GM19043 (cell line): ENCODE data around the gene QSER1.

Experiments
- ATAC-seq: cut with Tn5 transposase; IDR thresholded peaks from one replicate; pipeline ENCODE4 v1.9.1; 2021; ENCODE audit warnings: low read depth; ENCODE audit not compliant: unreplicated experiment

The QSER1 gene

DNA sequence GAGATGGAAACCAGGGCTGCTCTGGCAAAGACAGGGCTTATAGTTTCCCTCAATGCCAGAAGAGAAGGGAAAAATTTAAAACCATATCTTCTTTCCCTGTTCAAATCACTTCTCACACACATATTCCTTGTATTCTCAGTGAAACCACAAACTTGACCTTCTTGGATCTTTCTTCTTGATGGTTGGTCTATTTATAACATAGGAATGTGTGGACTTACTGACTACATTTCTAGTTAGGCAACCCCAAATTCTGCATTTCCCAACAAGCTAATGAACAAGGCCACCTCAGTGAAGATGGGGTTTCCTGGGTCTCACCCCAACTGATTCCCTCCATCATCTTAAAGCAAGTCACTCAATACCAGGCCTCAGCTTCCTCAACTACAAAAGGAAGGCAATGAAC, 3.8 kb upstream of the QSER1 start:
- no peak for ATAC-seq

DNA sequence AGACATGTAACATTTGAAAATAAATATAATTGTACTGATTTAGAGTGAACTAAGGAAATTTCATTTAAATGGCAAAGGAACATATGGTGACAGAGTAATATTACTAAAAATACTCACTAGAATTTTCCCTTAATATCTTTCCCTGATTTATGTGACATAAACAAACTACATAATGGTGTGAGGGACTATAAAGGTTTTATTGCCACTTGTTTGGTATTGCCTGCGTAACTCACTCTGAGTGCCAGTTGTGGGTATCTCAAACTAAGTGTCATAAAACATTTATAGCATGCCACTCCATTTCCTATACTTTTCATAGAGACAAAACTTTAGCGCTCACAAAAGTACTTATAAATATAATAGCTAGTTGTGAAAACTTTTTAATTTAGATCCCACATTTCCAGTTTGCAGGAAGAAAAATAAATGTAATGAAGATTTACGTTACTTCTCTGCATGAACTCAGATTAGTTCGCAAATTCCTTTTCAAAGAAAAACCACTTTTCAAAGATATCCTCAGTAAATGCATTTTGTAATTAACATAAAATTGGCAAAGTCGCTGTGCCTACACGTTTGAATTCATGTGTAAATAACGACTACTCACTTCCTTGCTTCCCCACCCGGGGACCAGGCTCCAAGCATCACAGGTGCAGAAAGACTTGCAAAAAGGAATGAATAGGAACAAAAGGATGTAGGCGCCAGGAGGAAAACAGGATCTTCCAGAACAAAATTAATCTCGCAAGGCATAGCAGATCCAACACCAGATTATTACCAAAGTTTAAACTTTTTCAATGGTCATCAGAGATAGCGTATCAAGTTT, 1.6 kb upstream of the QSER1 start:
- ATAC-seq, result no peak

DNA sequence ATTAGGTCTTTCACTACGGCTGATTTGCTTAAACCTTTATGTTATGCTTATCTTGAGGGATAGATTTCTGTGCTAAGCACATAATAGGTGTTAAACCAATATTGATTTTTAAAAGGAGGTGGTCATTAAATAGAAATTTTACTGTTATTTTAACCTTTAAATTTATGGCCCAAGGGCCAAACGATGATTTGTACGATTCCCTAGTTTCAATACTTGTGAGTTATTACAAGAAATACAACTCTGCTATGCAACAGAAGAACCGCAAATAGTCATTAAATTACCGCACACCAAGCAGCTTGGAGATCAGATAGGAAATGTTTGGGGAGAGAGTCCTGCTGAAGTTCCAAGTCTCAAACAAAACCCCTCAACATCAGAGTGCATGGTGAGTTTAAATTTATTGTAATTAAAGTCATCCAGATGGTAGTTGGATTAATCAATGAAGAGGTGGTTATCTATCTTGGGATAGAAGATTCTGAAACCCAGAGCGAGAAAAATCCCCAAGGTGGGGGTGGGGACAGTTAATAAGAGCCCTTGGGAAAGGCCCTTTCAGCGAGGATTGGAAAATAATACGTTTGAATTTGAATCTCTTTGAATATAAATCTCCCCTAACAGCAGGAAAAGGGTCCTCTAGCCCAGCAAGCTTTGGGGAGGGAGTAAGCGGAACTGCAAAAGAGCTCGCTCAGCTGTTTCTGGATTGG, 805 bp upstream of the QSER1 start:
- ATAC-seq, result peak; percentile 21

DNA sequence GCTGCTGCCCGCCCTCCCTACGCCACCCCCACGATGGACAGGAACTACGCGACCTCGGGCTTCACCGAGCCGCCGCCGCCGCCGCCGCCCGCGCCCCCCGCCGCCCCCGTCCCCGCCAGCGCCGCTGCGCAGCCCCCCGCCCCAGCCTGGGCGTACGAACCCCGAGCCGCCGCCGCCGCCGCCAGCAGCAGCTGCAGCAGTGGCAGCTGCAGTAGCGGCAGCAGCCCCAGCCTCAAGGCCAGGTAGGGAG, 407 bp downstream of the QSER1 start:
- ATAC-seq, result no peak

DNA sequence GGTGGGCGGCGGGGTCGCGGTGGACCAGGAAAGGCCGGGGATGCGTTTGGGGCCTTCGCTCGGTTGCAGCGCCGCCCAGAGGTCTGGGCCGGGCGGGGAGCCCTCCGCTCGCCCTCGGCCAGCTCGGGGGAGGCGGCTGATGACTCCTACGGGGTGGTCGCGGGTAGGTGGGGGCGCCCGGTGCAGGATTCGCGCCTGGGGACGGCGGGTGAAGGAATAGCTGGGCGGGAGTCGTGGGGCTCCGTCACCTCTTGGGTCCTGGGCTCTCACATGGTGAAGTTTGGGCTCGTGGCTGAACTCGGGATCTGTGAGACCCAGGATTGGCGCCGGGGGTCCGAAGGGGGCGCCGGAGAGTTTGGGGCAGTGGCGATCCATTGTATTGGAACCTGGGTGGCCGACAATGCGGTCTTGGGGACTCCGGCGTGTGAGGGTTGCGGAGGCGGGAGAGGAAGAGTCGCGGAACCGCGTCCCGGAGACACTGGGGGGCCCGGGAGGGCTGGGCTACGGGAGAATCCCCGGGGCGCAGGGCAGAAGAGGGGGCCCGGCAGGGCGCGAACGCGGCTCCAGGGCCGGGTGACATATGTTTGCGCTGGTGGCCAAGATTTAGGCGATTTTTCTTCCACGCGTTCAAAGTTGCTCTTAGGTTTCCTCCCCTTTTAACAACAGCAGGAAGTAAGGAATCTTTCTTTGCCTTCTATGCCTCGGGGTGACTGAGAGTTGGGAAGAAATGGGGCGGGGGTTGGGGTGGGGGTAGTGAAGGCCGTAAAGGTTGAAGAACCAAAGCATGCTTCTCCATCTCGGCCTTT, 935 bp downstream of the QSER1 start:
- ATAC-seq, result peak; percentile 22

DNA sequence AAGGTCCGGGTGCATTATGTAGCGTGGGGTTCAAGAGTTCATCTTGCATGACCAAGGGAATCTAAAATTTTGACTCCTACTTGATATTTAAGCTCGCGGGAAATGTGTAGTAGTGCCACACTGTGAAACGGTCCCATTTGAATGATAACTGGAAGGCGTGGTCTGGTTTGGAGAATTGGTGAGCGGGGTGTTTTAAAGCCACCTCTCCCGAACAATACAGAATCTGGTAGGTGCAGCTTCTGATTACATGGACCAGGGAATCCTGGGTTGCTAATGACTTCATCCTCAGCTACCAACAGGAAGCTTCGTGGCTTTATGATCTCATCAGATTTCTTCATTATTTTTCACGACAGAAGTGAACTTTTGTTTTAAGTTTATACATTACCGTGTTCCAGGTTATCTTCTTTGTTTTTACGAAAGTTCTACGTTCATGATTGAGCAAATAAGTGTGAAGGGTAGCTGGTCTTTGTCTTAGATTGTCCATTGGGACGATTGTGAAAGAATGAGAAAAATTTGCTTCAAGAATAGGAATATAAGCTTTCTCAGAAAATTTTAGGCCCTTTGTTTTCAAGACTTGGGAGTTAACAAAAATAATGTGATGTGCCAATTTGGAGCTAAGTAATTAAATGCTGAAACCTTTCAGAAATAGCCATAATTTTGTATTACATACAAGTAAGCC, 1.7 kb downstream of the QSER1 start:
- peak; percentile 27 for ATAC-seq

DNA sequence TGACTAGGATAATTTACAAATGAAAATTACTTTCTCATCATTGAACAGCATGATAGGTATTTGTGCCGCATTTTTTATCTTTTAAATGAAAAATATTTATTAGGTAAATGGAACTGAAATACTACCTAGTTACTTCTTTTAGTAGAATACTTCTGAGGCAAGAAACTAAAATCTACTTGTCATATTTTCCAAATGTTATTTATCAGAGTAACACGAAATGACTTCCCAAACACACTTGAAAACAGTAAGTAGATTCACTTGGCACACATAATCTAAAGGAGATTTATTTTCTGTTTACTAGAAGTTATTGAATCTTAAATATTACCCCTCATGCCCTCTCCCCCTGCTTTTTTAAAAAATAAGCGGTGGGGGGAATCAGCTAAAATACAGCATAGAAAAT, 2.3 kb downstream of the QSER1 start:
- ATAC-seq, result no peak

DNA sequence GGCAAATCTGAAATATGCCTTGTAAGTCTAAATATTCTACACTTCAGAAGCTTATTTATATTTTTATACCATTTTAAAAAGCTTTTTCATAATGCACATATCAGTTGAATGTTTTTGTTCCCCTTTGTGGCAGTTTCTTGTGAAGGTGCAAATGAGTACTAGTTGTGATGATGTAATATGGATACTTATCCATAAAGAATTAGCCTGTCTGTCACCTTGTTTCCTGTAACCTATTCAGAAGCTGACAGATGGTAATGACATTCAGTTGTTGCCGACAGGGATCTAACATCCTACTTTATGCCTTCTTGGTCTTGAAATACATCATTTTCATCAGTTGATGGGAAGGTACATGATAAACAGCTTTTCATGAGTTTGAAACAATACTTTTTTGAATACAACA, 2.9 kb downstream of the QSER1 start:
- ATAC-seq, result no peak

DNA sequence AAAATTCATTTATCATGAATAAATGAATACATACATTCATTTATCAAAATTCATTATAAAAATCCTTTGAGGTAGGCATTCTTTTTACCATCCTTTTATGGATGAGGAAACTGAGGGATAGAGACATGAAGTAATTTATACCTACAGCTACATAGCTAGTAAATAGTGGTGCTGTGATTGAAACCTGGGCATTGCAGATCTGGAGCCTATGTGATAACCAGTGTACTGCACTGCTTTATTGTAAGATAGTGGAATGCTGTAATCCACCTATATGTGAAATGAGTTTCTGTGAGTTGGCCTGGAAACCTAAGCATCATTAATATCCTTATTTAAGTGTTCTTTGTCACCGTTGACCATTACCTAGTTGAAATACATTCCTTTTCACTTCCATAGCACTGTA, 4.5 kb downstream of the QSER1 start:
- ATAC-seq, result no peak

DNA sequence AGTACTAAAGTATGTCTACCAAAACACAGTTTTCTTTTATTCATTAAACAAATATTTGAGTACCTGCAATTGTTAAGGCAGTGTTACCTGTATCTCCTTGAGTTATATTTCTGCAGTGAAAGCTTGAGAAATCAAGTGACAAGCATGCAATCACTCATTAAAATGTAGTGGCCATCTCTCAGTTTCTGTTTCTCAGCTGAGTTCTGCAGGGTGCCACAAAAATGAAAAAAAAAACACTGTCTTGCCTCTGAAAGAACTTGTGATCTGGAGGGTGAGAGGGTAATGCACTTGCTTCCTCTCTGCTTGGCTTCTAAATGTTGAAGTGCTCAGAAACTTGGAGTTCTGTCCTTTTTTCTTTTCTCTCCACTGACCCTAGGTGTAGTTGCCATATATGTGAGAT, 6.8 kb downstream of the QSER1 start:
- ATAC-seq, result peak; percentile 61

DNA sequence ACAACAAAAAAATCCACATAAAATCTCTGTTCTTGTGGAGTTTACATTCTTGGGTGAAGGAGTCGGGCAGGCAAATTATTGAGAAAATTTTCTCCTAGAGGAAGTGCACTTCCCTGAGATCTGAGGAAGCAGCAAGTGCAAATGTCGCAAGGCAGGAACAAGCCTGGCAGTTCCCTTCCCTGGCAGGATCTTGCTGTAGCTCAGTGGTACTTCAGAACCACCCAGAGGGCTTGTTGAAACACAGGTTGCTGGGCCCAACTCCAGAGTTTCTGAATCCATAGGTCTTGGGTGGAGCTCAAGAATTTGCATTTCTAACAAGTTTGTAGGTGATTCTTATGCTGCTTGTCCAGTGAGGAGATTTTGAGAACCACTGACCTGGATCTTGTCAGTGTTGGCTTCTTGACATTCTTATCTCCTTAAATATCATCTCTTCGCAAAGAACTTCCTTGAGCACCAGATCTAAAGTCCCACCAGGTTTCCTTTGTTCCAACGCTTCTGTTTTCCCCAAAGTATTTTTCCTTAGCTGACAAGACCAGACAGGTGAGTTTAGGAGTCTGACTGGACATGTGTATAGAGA, 9.6 kb downstream of the QSER1 start:
- no peak for ATAC-seq

DNA sequence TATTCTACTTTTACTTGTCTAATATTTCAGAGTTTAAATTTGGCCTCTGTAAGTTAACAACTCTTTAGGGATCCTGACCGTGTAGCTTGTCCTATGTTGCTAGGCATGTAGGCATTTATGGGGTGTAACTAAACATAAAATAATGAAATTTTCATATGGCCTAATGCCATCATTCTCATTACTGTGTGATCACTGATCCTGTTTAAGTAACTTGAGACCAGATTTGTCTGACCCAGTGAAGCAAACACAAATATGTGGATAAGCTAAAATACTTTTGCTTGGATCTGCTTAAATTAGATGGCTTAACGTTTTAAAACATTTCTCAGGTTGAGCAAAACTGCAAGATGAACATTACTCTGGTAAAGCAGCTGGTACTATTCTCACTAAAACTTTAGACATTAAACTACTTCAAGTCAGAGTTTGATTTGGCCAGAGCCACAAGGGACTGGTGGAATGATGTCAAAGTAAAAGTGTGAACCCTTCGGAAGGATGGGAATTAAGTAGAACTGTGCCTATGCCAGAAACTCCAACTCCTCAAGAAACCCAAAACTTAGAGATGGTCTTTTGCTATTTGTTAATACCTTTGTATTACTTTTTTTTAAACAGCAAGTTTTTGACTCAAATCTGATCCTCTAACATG, 12.5 kb downstream of the QSER1 start:
- no peak for ATAC-seq

DNA sequence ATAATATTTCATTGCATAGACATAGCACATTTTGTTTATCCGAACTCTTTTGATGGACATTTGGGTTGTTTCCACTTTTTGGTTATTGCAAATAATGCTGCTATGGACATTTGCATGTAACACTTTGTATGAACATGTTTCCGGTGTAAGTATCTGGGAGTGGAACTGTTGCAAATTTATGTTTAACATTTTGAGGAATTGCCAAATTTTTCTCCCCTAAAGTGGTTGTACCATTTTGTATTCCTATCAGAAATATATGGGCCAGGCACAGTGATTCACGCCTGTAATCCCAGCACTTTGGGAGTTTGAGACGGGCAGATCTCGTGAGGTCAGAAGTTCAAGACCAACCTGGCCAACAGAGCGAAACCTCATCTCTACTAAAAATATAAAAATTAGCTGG, 16.0 kb downstream of the QSER1 start:
- ATAC-seq, result no peak

DNA sequence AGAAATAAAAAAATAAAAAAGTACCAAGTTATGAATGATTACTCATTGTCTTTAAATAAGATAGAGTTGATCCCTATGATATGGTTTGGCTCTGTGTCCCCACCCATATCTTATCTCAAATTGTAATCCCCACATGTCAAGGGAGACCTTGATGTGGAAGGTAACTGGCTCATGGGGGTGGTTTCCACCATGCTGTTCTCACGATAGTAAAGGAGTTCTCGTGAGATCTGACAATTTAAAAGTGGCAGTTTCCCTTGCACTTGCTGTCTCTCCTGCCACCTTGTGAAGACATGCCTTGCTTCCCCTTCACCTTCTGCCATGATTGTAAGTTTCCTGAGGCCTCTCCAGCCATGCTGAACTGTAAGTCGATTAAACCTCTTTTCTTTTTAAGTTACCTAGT, 18.8 kb downstream of the QSER1 start:
- ATAC-seq, result no peak

DNA sequence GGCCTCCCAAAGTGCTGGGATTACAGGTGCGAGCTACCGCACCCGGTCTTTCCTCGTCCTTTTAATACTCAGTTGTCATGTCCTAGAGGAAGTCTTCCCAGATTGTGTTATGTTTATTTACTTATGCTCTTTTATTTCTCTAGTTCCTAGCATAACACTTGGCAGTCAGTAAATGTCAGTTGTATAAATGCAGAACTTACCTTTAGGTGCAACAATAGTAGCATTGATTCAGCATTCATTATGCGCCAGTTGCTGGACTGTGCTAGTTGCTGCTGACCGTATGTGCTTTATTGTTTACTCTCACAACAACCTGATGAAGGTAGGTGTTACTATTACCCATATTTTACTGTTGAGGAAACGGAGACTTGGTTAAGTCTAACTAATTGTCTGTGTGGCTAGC, 20.8 kb downstream of the QSER1 start:
- ATAC-seq, result no peak

DNA sequence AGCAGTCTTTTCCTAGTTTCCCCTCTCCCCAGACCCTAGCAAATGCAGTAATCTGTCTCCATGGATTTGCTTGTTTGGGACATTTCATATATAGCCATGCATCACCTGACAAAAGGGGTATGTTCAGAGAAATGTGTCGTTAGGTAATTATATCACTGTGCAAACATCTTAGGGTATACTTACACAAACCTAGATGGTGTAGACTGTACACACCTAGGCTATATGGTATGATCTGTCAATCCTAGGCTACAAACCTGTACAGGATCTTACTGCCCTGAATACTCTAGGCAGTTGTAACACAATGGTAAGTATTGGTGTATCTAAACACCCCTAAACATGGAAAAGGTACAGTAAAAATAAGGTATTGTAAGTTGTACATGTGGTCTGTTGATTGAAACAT, 23.8 kb downstream of the QSER1 start:
- no peak for ATAC-seq

DNA sequence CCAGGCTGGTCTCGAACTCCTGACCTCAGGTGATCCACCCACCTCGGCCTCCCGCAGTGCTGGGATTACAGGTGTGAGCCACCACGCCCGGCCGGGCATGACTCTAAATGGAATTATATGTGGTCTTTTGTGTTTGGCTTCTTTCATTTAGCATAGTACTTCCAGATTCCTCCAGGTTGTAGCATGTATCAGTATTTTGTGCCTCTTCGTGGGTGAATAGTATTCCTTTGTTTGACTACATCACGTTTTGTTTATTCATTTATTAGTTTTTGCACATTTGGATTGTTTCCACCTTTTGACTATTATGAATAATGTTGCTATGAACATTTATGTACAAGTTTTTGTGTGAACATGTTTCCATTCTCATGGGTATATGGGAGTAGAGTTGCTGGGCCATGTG, 24.4 kb downstream of the QSER1 start:
- ATAC-seq, result no peak

DNA sequence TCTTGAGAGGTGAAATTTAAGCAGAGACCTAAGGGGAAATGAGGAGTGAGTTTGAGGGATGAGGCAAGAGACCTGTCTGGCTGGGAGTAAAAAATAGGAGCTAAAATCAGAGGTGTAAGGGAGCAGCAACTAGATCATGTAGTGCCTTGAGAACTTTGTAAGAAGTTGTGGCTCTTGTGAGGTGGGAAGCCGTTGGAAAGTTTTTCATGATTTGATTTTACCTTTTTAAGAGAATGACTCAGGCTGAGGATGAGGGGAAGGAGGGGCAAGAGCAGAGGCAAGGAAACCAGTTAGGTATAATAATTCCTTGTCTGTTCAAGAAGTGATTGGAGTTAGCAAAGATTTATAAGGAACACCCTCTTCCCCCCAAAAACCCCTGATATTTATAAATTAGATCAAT, 25.8 kb downstream of the QSER1 start:
- no peak for ATAC-seq

DNA sequence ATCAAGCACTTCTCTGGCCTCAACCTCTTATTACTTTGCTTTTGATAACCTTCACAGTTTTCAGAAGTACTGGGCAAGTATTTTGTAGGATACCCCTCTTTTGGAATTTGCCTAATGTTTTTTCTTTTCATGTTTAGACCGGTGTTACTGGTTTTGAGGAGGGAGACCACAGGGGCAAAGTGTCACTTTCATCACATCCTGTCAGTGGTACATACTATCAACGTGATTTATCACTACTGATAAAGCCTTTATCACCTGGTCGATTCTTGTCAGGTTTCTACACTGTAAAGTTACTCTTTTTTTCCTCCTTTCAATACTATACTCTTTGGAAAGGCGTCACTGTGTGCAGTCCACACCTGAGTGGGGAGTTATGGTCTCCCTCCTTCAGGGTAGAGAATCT, 26.7 kb downstream of the QSER1 start:
- ATAC-seq, result no peak

DNA sequence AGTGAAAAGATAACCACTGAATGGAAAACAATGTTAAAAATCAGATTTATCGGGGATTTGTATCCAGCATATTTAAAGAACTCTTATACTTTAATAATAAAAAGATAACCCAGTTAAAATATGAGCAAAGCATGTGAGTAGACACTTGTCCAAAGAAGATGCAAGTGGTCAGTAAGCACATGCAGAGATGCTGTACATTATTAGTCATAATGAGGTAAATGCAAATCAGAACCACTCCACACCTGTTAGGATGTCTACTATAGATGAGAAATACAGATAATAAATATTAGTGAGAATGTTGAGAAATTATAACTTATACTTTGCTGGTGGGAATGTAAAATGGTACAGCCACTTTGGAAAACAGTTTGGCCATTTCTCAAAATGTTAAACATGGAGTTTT, 28.0 kb downstream of the QSER1 start:
- ATAC-seq, result no peak
